BJ (cell line): ENCODE data around the gene MORC3. TPM values are rescaled to one million over a fixed set of nuclear protein-coding genes. Genes with fewer than 3 reads are reported as not detected.

ENCODE experiments used
- CTCF ChIA-PET: fragments of 350-600 bp; formaldehyde crosslinking; extraction: SDS; loops from one replicate; lab custom pipeline; 2021; ENCODE audit warnings: antibody characterized with exemption, inconsistent platforms; lab: Yijun Ruan, JAX
- POLR2A ChIA-PET: fragments of 300-600 bp; sonication (Branson Sonifier 250); formaldehyde crosslinking; extraction: SDS; loops from one replicate; lab custom pipeline; 2021; ENCODE audit warnings: antibody characterized with exemption; lab: Charles Lee
- DNase-seq: peaks from one replicate; pipeline ENCODE4 v3.0.0-alpha.2; 2011; ENCODE audit warnings: low read depth
- H3K27me3 ChIP-seq: 2 replicates; pipeline ENCODE4 v1.6.0; 2011; ENCODE audit warnings: low read length; ENCODE audit not compliant: control insufficient read depth, insufficient read depth
- H3K36me3 ChIP-seq: 2 replicates; pipeline ENCODE4 v1.5.1; 2011; ENCODE audit warnings: low read length; ENCODE audit not compliant: control insufficient read depth, insufficient read depth
- H3K4me3 ChIP-seq: 2 replicates; pipeline ENCODE4 v1.5.1; 2011; ENCODE audit warnings: low read depth, mild to moderate bottlenecking, control low read depth, low read length
- polyA plus RNA-seq: library from polyadenylated mRNA; depleted of rRNA; stranded (reverse); fragments of >200 nt; gene quantifications from 2 replicates; pipeline ENCODE4 v1.2.3, GENCODE V29; 2011
- TF ChIP-seq, protein P1 (sequence below): IDR thresholded peaks from 2 replicates; pipeline ENCODE4 v1.5.1; 2011; ENCODE audit warnings: low read depth, mild to moderate bottlenecking, control low read depth, inconsistent platforms, low read length, moderate library complexity; ENCODE audit not compliant: insufficient read depth

MORC3 gene
- polyA plus RNA-seq, 1 experiment = 8.8 TPM

DNA sequence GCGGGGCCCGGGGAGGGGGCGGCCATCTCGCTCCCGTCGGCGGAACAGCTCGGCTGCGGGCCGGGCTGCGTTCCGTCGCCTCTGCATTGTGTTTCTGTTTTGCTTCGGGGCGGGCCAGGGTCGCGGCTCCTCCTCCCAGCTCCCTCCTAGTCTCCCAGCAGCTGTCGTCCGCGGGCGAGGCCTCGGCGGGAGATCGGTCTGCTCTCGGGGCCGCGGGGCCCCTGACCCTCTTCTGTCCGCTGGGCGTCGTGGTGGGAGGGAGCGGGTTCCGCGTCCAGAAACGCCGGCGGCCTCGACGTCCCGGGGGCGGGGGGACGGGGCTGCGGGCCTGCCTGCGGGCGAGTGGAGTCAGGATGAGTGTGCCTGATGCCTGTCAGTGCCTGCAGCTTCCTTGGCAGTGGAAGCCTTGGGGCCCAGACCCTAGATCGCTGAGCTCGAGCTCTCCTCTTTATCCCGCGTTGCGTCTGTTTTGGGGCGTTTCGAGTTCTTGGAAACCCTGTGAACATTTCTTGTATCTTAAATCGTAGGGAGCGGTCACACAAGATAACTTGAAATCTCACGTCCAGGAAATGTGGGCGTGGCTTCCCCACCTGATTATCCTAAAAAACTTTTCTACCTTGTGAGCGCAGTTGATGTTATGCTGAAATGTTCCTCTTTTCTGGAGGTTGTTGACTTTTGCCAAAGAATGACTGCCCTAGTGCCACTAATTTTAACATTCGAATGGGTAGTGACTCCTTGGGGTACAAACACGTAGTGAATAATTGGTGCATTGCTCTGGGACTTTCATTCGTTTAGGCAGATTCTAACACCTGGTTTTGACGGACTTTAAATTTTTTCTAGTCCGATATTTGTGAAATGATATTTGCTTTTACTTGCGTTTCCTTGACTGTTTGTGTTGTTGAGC, 676 bp downstream of the MORC3 start:
- POLR2A ChIA-PET = interaction anchor here (0.6 to 1.1 kb wide), 6 partner anchors 23 to 179 kb away, joined by 3 to 8 read pairs (median 4); no protein-coding TSS in a partner anchor

DNA sequence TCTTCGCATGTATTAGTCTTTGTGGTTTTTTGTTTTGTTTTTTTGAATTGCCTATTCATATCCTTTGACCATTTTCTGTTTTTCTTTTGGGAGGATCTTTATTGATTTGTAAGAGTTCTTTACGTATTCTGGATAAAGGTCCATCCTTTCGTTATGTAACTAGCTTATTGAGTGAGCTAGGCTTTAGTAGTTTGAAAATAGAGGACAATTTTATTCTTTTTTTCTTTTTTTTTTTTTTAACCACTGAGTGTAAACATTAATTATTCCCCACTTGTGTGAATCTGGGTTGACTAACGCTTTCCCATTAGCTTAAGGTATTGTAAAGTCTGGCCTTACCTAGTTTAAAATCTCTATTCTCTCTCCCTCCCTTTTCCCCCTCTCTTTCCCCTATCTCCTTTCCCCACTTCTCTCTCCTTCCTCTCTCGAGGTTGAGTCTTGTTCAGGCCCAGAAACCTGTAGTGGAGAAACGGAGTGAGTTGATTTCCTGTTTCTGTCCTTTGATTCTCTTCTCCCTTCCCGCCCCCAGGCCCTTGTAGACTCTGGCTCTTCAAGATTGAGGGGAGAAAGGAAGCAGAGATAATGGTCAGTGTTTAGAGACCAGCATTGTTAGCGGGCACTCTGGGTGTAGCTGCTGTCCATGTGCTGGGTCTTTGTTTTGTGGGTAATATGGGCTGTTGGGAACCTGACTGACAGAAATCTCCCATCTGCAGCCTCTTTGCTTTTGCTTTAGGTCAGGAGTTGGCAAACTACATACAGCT, 1.5 kb downstream of the MORC3 start:
- TF ChIP-seq, protein P1, sequence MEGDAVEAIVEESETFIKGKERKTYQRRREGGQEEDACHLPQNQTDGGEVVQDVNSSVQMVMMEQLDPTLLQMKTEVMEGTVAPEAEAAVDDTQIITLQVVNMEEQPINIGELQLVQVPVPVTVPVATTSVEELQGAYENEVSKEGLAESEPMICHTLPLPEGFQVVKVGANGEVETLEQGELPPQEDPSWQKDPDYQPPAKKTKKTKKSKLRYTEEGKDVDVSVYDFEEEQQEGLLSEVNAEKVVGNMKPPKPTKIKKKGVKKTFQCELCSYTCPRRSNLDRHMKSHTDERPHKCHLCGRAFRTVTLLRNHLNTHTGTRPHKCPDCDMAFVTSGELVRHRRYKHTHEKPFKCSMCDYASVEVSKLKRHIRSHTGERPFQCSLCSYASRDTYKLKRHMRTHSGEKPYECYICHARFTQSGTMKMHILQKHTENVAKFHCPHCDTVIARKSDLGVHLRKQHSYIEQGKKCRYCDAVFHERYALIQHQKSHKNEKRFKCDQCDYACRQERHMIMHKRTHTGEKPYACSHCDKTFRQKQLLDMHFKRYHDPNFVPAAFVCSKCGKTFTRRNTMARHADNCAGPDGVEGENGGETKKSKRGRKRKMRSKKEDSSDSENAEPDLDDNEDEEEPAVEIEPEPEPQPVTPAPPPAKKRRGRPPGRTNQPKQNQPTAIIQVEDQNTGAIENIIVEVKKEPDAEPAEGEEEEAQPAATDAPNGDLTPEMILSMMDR = no peak
- ChIA-PET CTCF (interaction anchor here (2.2 kb wide), 1 partner anchor 180 kb away, joined by 12 read pairs; no protein-coding TSS in a partner anchor), POLR2A (interaction anchor here (1.3 kb wide), 1 partner anchor 186 kb away, joined by 4 read pairs; no protein-coding TSS in a partner anchor)

More for the DNA sequence above, 676 bp downstream of the MORC3 start:
- Histone ChIP-seq H3K36me3 (peaks cover 3% of the 10 kb centered on the region), H3K27me3 (no peaks in the 10 kb centered on the region; the same call in 1 of the 2 replicates), H3K4me3 (peak overlapping the region; percentile 82)
- CTCF ChIA-PET = interaction anchor here (0.8 to 2.2 kb wide), 3 partner anchors 22 to 185 kb away, joined by 3 to 12 read pairs (median 4); no protein-coding TSS in a partner anchor
- TF ChIP-seq, protein P1 = no peak
- no peak for DNase-seq

DNA sequence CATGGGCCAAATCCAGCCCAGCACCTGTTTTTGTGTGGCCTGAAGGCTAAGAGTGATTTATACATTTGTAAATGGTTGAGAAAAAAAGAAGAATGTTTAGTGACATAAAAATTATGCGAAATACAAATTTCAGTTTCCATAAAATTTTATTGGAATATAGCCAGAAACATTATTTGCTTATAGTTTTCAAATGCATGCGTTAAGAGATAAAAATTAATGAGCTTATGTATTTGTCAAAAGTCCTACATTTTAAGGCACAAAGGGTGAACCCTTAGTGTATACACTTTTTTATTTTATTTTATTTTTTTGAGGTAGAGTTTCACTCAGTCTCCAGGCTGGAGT, 2.1 kb downstream of the MORC3 start:
- Histone ChIP-seq H3K4me3 (peak overlapping the region; percentile 82; the same call in 1 of the 2 replicates), H3K36me3 (peaks cover 3% of the 10 kb centered on the region), H3K27me3 (no peaks in the 10 kb centered on the region)
- TF ChIP-seq, protein P1 = no peak
- DNase-seq = no peak
- ChIA-PET CTCF (no interaction called here), POLR2A (interaction anchor here (1.3 kb wide), 1 partner anchor 186 kb away, joined by 4 read pairs; no protein-coding TSS in a partner anchor)

More for the DNA sequence above, 1.5 kb downstream of the MORC3 start:
- H3K36me3 ChIP-seq = peaks cover 3% of the 10 kb centered on the region
- H3K27me3 ChIP-seq = no peaks in the 10 kb centered on the region; the same call in 1 of the 2 replicates
- peak overlapping the region; percentile 82 for H3K4me3 ChIP-seq
- DNase-seq = no peak

DNA sequence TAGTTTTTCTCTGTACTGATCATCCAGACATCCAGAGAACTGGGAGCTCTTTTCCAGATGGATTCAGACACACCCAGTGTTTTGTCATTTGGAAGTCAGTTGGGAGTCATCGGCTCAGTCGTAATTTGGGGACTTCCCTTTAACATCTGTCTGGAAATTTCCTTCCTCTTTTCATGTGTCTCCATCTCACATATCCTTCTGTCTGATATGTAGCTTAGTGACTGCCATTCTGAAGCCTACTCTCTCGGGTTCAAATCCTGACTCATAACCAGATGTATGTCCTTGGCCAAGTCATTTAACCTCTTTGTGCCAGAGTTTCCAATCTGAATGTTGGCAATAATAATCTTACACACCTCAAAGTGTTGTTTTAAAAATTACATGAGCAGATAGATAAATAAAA, 3.0 kb downstream of the MORC3 start:
- TF ChIP-seq, protein P1 = no peak
- no peaks in the 10 kb centered on the region for H3K27me3 ChIP-seq
- POLR2A ChIA-PET = interaction anchor here (1.3 kb wide), 1 partner anchor 187 kb away, joined by 4 read pairs; no protein-coding TSS in a partner anchor
- no peak overlapping the region for H3K4me3 ChIP-seq
- peaks cover 3% of the 10 kb centered on the region for H3K36me3 ChIP-seq
- CTCF ChIA-PET = no interaction called here
- DNase-seq = no peak
